SK-N-MC (cell line): ENCODE results near the gene NOTUM.

Experiments used
- EZH2 ChIP-seq: fragments of 200-600 bp; sonication (generic); IDR thresholded peaks from one replicate; pipeline ENCODE4 v1.6.1; 2017; ENCODE audit warnings: antibody characterized with exemption
- POLR2AphosphoS5 ChIP-seq: IDR thresholded peaks from 2 replicates; pipeline ENCODE4 v1.6.1; 2012; ENCODE audit warnings: mild to moderate bottlenecking, low read depth, low read length, borderline replicate concordance

- TF ChIP-seq EZH2 (no peak), POLR2AphosphoS5 (no peak)
Observed at GRCh38 chr17:81983639-81984373, 22.8 kb upstream of the NOTUM start.
